ENCODE measurements around the gene GSK3A. TPM values are rescaled to one million over a fixed set of nuclear protein-coding genes. Genes with fewer than 3 reads are reported as not detected.

Gene GSK3A
- total RNA-seq, 1 experiment from 2014 or later = 26.7 TPM

GRCh38 chr19:42196011-42197001 is 46.1 kb downstream of the GSK3A start:
- Histone ChIP-seq H3K27me3 (replicated peaks) (no peaks in the 10 kb centered on the region), H3K4me3 (no peak overlapping the region), H3K9me3 (replicated peaks) (peaks cover 4% of the 10 kb centered on the region; the same call in 1 of the 2 replicates), H3K36me3 (peaks cover 16% of the 10 kb centered on the region), H3K4me1 (replicated peaks) (peaks cover 8% of the 10 kb centered on the region), H3K27ac (no peak overlapping the region)
- DNase-seq (ENCODE audit: low read depth in 1 of 2, low spot score in 2 of 2) = no peak

- Histone ChIP-seq H3K27me3 (replicated peaks) (no peaks in the 10 kb centered on the region), H3K36me3 (peaks cover 2% of the 10 kb centered on the region), H3K4me1 (replicated peaks) (peaks cover 8% of the 10 kb centered on the region), H3K4me3 (no peak overlapping the region), H3K9me3 (replicated peaks) (peaks cover 4% of the 10 kb centered on the region; the same call in 1 of the 2 replicates), H3K27ac (no peak overlapping the region)
- no peak for DNase-seq (ENCODE audit: low read depth in 1 of 2, low spot score in 2 of 2)
Observed at GRCh38 chr19:42193706-42194105, 48.7 kb downstream of the GSK3A start.

DNA sequence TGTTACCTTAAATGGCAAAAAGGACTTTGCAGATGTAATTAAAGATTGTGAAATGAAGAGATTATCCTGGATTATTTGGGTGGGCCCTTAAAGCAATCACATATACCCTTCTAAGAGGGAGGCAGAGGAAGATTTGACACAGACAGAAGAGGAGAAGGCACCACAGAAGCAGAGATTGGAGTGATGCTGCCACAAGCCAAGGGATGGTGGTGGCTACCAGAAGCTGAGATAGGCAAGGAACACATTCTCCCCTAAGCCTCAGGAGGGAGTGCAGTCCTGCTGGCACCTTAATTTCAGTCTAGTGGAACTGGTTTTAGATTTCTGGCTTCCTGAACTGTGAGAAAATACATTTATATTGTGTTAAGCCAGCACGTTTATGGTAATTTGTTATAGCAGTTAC is 49.1 kb downstream of the GSK3A start:
- Histone ChIP-seq H3K9me3 (replicated peaks) (peaks cover 4% of the 10 kb centered on the region; the same call in 1 of the 2 replicates), H3K4me1 (replicated peaks) (peaks cover 8% of the 10 kb centered on the region), H3K36me3 (no peaks in the 10 kb centered on the region), H3K4me3 (no peak overlapping the region), H3K27me3 (replicated peaks) (no peaks in the 10 kb centered on the region), H3K27ac (no peak overlapping the region)
- DNase-seq (ENCODE audit: low read depth in 1 of 2, low spot score in 2 of 2) = no peak

DNA sequence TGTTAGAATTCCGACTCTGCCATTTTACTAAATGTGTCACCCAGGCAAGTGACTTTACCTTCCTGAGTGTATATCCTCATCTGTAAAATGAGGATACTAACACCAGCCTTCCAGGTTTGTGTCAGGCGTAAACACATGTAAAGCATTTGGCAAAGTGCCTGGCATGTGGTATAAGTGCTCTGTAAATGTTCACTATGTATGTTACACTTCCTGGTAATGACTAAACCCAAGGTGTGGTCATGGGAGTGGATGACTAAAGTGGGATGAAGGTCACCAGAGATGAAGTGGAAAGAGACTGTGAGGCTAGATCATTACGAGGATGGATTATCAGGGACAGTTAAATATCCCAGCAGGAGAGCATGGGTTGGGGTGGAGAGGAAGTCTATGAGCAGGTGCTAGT is 50.5 kb downstream of the GSK3A start:
- Histone ChIP-seq H3K4me1 (replicated peaks) (peaks cover 8% of the 10 kb centered on the region), H3K27me3 (replicated peaks) (no peaks in the 10 kb centered on the region), H3K4me3 (no peak overlapping the region), H3K9me3 (replicated peaks) (peaks cover 4% of the 10 kb centered on the region; the same call in 1 of the 2 replicates), H3K27ac (no peak overlapping the region), H3K36me3 (no peaks in the 10 kb centered on the region)
- no peak for DNase-seq (ENCODE audit: low read depth in 1 of 2, low spot score in 2 of 2)

DNA sequence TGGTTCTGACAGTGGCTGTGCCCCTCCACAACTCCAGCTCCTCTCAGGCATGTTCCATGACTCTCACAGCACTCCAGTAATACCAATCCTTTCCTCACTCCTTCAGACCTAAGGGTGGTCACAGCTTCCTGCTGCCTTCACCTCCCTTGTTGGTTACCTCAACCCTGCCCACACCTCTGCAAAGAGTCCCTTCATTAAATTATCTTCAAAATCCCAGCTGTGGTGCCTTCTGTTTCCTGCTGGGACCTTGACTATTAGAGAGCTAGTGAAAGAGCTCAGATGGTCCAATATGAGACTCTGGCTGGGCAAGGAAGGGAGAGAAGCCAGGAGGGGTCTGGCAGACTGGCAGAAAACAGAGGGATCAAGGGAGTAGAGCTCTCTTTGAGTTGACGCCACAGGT is 51.1 kb downstream of the GSK3A start:
- H3K4me1 ChIP-seq (replicated peaks) = peaks cover 8% of the 10 kb centered on the region
- peaks cover 4% of the 10 kb centered on the region; the same call in 1 of the 2 replicates for H3K9me3 ChIP-seq (replicated peaks)
- DNase-seq (ENCODE audit: low read depth in 1 of 2, low spot score in 2 of 2) = no peak
- H3K27me3 ChIP-seq (replicated peaks) = no peaks in the 10 kb centered on the region
- no peak overlapping the region for H3K4me3 ChIP-seq
- H3K36me3 ChIP-seq = no peaks in the 10 kb centered on the region
- H3K27ac ChIP-seq = no peak overlapping the region

- no peak overlapping the region for H3K27ac ChIP-seq
- H3K36me3 ChIP-seq = no peaks in the 10 kb centered on the region
- H3K4me1 ChIP-seq (replicated peaks) = peaks cover 10% of the 10 kb centered on the region
Observed at GRCh38 chr19:42189133-42189532, 53.3 kb downstream of the GSK3A start.

DNA sequence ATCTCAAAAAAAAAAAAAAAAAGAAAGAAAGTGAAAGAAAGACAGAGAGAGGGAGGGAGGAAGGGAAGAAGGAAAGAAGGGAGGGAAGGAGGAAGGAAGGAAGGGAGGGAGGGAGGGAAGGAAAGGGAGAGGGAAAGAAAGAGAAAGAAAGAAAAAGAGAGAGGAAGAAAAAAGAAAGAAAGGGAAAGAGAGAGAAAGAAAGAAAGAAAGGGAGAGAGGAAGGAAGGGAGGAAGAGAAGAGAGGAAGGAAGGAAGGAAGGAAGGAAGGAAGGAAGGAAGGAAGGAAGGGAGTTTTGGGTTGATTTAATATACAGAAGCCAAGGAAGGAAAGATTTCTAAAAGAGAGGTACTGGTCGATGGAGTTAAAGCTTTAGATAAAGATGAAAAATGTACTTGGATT is 53.7 kb downstream of the GSK3A start:
- Histone ChIP-seq H3K27me3 (replicated peaks) (no peaks in the 10 kb centered on the region), H3K4me3 (no peak overlapping the region), H3K9me3 (replicated peaks) (peaks cover 4% of the 10 kb centered on the region; the same call in 1 of the 2 replicates), H3K4me1 (replicated peaks) (peaks cover 10% of the 10 kb centered on the region), H3K36me3 (no peaks in the 10 kb centered on the region), H3K27ac (no peak overlapping the region)
- no peak for DNase-seq (ENCODE audit: low read depth in 1 of 2, low spot score in 2 of 2)

More at GRCh38 chr19:42189133-42189532, 53.3 kb downstream of the GSK3A start:
- Histone ChIP-seq H3K27me3 (replicated peaks) (no peaks in the 10 kb centered on the region), H3K4me3 (no peak overlapping the region), H3K9me3 (replicated peaks) (peaks cover 4% of the 10 kb centered on the region; the same call in 1 of the 2 replicates)
- DNase-seq (ENCODE audit: low read depth in 1 of 2, low spot score in 2 of 2) = no peak

DNA sequence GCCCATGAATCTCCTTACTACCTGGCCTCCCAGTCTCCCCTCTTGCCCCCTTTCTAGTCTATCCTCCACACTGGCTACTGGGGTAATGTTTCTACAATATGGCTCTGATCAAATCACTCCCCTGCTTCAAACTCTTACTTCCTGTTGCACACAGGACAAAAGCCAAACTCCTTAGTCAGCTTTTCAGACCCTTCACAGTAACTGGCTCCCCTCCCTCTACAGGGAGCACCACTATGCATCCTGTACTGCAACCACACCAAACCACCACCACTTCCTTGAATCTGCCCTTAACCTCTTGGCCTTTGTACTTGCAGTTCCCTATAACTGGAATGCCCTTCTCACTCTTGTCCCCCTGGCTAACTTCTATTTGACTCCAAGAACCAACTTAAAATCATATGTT is 57.1 kb downstream of the GSK3A start:
- peaks cover 1% of the 10 kb centered on the region for H3K27me3 ChIP-seq (replicated peaks)
- no peak overlapping the region for H3K4me3 ChIP-seq
- no peak overlapping the region for H3K27ac ChIP-seq
- H3K4me1 ChIP-seq (replicated peaks) = 0 out of 2 replicates have a peak, but pooled peaks cover 3% of the 10 kb centered on the region
- H3K36me3 ChIP-seq = no peaks in the 10 kb centered on the region
- no peaks in the 10 kb centered on the region for H3K9me3 ChIP-seq (replicated peaks)
- DNase-seq (ENCODE audit: low read depth in 1 of 2, low spot score in 2 of 2) = no peak

- H3K4me3 ChIP-seq = no peak overlapping the region
- no peaks in the 10 kb centered on the region for H3K9me3 ChIP-seq (replicated peaks)
- peak; percentile 58 to 85 for DNase-seq (ENCODE audit: low read depth in 1 of 2, low spot score in 2 of 2)
- peaks cover 10% of the 10 kb centered on the region for H3K27me3 ChIP-seq (replicated peaks)
- no peaks in the 10 kb centered on the region for H3K36me3 ChIP-seq
- no peak overlapping the region for H3K27ac ChIP-seq
- 0 out of 2 replicates have a peak, but pooled peaks cover 3% of the 10 kb centered on the region for H3K4me1 ChIP-seq (replicated peaks)
Observed at GRCh38 chr19:42184401-42184861, 58.0 kb downstream of the GSK3A start.

Other genes starting within 250 kb of the GSK3A start
- not detected in 2 replicates for gene ATP1A3, start 248.4 kb downstream of the GSK3A start, total RNA-seq (2014; rRNA removed; shearing (Covaris generic))
- gene GRIK5, start 172.4 kb downstream of the GSK3A start, total RNA-seq (2014; rRNA removed; shearing (Covaris generic)) = not detected in 2 replicates
- gene ZNF574, start 166.4 kb downstream of the GSK3A start, total RNA-seq (2014; rRNA removed; shearing (Covaris generic)) = 20.6 and 23.0 TPM in 2 replicates
- gene POU2F2, start 110.2 kb downstream of the GSK3A start, total RNA-seq (2014; rRNA removed; shearing (Covaris generic)) = 0.05 TPM in 1 of 2 replicates, not detected in the other
- gene DEDD2, start 24.9 kb downstream of the GSK3A start, total RNA-seq (2014; rRNA removed; shearing (Covaris generic)) = 15.9 and 16.9 TPM in 2 replicates
- gene ZNF526, start 22.3 kb downstream of the GSK3A start, total RNA-seq (2014; rRNA removed; shearing (Covaris generic)) = 5.0 and 10.5 TPM in 2 replicates
- gene ERF, start 12.5 kb upstream of the GSK3A start, total RNA-seq (2014; rRNA removed; shearing (Covaris generic)) = 11.0 and 32.6 TPM in 2 replicates
- gene CIC, start 26.6 kb upstream of the GSK3A start, total RNA-seq (2014; rRNA removed; shearing (Covaris generic)) = 13.0 and 21.5 TPM in 2 replicates
- 0.55 and 2.5 TPM in 2 replicates for gene PRR19, start 59.5 kb upstream of the GSK3A start, total RNA-seq (2014; rRNA removed; shearing (Covaris generic))
- gene PAFAH1B3, start 60.0 kb upstream of the GSK3A start, total RNA-seq (2014; rRNA removed; shearing (Covaris generic)) = 17.9 and 23.0 TPM in 2 replicates
- not detected in 2 replicates for gene TMEM145, start 70.7 kb upstream of the GSK3A start, total RNA-seq (2014; rRNA removed; shearing (Covaris generic))
- gene MEGF8, start 83.0 kb upstream of the GSK3A start, total RNA-seq (2014; rRNA removed; shearing (Covaris generic)) = 12.1 and 16.1 TPM in 2 replicates
- gene CNFN, start 147.7 kb upstream of the GSK3A start, total RNA-seq (2014; rRNA removed; shearing (Covaris generic)) = not detected in 2 replicates
- 3.3 and 7.9 TPM in 2 replicates for gene LIPE, start 184.8 kb upstream of the GSK3A start, total RNA-seq (2014; rRNA removed; shearing (Covaris generic))
- not detected in 2 replicates for gene CXCL17, start 200.3 kb upstream of the GSK3A start, total RNA-seq (2014; rRNA removed; shearing (Covaris generic))

All from SJSA1 (cell line).